ENCODE measurements around the gene MYBPC3. TPM values are rescaled to one million over a fixed set of nuclear protein-coding genes. Genes with fewer than 3 reads are reported as not detected.

MYBPC3 gene
- polyA plus RNA-seq, 2 donors = 0.04 to 0.08 TPM

DNA sequence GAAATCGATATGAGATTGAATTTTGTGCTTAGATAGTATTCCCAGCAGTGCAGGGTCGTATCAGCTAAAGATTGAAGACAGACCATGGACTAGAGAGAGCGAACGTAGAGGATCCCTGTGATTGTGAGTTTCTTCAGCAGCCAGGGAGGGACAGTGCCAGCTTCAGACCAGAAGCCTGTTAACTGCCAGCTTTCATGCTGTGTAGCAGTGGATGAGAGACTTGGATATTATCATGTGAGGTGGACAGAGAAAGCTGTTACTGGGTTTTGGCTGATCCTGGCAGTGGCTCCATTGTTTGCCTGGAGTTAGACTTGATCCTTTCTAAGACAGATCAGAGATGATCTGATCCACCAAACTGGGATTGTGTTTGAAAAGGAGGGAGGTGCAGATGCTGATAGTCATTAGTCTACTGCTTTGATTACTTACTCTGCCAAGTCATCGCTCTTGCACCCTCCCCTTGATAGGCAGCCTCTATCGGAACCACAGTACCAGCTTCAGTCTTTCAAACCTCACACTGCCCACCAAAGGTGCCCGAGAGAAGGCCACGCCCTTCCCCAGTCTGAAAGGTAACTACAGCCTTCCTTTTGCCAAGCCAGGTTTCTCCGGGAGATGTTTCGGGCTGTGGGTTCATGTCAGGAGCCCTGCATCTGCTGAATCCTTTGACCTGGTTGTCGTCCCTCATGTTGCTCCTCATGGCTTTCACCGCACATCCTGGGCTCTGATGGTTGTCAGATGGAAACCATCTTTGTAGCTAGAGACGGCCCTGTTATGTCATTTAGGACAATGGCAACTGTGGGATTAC lies 66.3 kb downstream of the MYBPC3 start:
- Histone ChIP-seq H3K4me1 (ENCODE audit: control insufficient read depth in 2 of 2, insufficient read depth in 2 of 2, low read length in 1 of 2) (no peaks in the 10 kb centered on the region), H3K4me3 (ENCODE audit: low read depth in 1 of 2, low read length in 2 of 2) (no peak overlapping the region), H3K27me3 (ENCODE audit: control insufficient read depth in 1 of 2, insufficient read depth in 2 of 2, low read length in 2 of 2) (no peaks in the 10 kb centered on the region), H3K27ac (ENCODE audit: low read depth in 2 of 2, low read length in 1 of 2) (no peak overlapping the region), H3K36me3 (ENCODE audit: control insufficient read depth in 2 of 2, insufficient read depth in 2 of 2, low read length in 1 of 2) (peaks cover 40 to 57% of the 10 kb centered on the region in 2 donors), H3K9me3 (ENCODE audit: control insufficient read depth in 2 of 2, insufficient read depth in 1 of 2, low read depth in 1 of 2, low read length in 1 of 2) (no peaks in the 10 kb centered on the region)
- WGBS, 2 donors = 94 to 95% methylated on average over 13 of the region's 13 CpGs

GRCh38 chr11:47284151-47284550 lies 68.4 kb downstream of the MYBPC3 start:
- H3K36me3 ChIP-seq (ENCODE audit: control insufficient read depth in 2 of 2, insufficient read depth in 2 of 2, low read length in 1 of 2) = peaks cover 37 to 51% of the 10 kb centered on the region in 2 donors
- H3K4me1 ChIP-seq (ENCODE audit: control insufficient read depth in 2 of 2, insufficient read depth in 2 of 2, low read length in 1 of 2) = no peaks in the 10 kb centered on the region
- 93 to 99% methylated on average over 4 of the region's 4 CpGs for WGBS, 2 donors
- H3K4me3 ChIP-seq (ENCODE audit: low read depth in 1 of 2, low read length in 2 of 2) = no peak overlapping the region
- H3K9me3 ChIP-seq (ENCODE audit: control insufficient read depth in 2 of 2, insufficient read depth in 1 of 2, low read depth in 1 of 2, low read length in 1 of 2) = no peaks in the 10 kb centered on the region
- no peaks in the 10 kb centered on the region for H3K27me3 ChIP-seq (ENCODE audit: control insufficient read depth in 1 of 2, insufficient read depth in 2 of 2, low read length in 2 of 2)
- H3K27ac ChIP-seq (ENCODE audit: low read depth in 2 of 2, low read length in 1 of 2) = no peak overlapping the region

GRCh38 chr11:47282462-47282861 lies 70.0 kb downstream of the MYBPC3 start:
- Histone ChIP-seq H3K4me1 (ENCODE audit: control insufficient read depth in 2 of 2, insufficient read depth in 2 of 2, low read length in 1 of 2) (no peaks in the 10 kb centered on the region), H3K36me3 (ENCODE audit: control insufficient read depth in 2 of 2, insufficient read depth in 2 of 2, low read length in 1 of 2) (peaks cover 34 to 42% of the 10 kb centered on the region in 2 donors), H3K27ac (ENCODE audit: low read depth in 2 of 2, low read length in 1 of 2) (no peak overlapping the region), H3K4me3 (ENCODE audit: low read depth in 1 of 2, low read length in 2 of 2) (no peak overlapping the region), H3K9me3 (ENCODE audit: control insufficient read depth in 2 of 2, insufficient read depth in 1 of 2, low read depth in 1 of 2, low read length in 1 of 2) (no peaks in the 10 kb centered on the region), H3K27me3 (ENCODE audit: control insufficient read depth in 1 of 2, insufficient read depth in 2 of 2, low read length in 2 of 2) (no peaks in the 10 kb centered on the region)
- 97% methylated on average over 7 of the region's 7 CpGs for WGBS, 2 donors

Other genes starting within 250 kb of the MYBPC3 start
- 10 to 100 TPM; 47.7 to 49.6 TPM for gene ARFGAP2, start 175.8 kb downstream of the MYBPC3 start, polyA plus RNA-seq
- gene PACSIN3, start 166.3 kb downstream of the MYBPC3 start, polyA plus RNA-seq = 10 to 100 TPM; 54.7 to 55.6 TPM
- gene DDB2, start 137.7 kb downstream of the MYBPC3 start, polyA plus RNA-seq = 10 to 100 TPM; 41.9 to 54.3 TPM
- gene ACP2, start 103.9 kb downstream of the MYBPC3 start, polyA plus RNA-seq = 10 to 100 TPM; 10.7 to 14.4 TPM
- 10 to 100 TPM; 10.9 to 12.0 TPM for gene NR1H3, start 94.7 kb downstream of the MYBPC3 start, polyA plus RNA-seq
- gene MADD, start 82.6 kb downstream of the MYBPC3 start, polyA plus RNA-seq = 10 to 100 TPM in 1 of 2 donors, 1 to 10 TPM in 1; 8.2 to 11.0 TPM
- gene SPI1, start 25.8 kb upstream of the MYBPC3 start, polyA plus RNA-seq = 1 to 10 TPM; 3.9 to 6.8 TPM
- 10 to 100 TPM; 14.3 to 21.1 TPM for gene SLC39A13, start 55.9 kb upstream of the MYBPC3 start, polyA plus RNA-seq
- gene PSMC3, start 73.7 kb upstream of the MYBPC3 start, polyA plus RNA-seq = 100 to 1,000 TPM in 1 of 2 donors, 10 to 100 TPM in 1; 90.3 to 137 TPM
- under 1 TPM; 0.13 to 0.16 TPM for gene RAPSN, start 96.4 kb upstream of the MYBPC3 start, polyA plus RNA-seq
- gene CELF1, start 200.4 kb upstream of the MYBPC3 start, polyA plus RNA-seq = 10 to 100 TPM; 18.7 to 24.7 TPM
- 10 to 100 TPM; 38.2 to 50.7 TPM for gene PTPMT1, start 212.9 kb upstream of the MYBPC3 start, polyA plus RNA-seq
- gene KBTBD4, start 226.3 kb upstream of the MYBPC3 start, polyA plus RNA-seq = 10 to 100 TPM in 1 of 2 donors, 1 to 10 TPM in 1; 3.6 to 10.2 TPM
- 100 to 1,000 TPM; 126 to 151 TPM for gene NDUFS3, start 226.4 kb upstream of the MYBPC3 start, polyA plus RNA-seq
- under 1 TPM in 1 of 2 donors, not detected in 1; 0.02 TPM for gene FAM180B, start 234.0 kb upstream of the MYBPC3 start, polyA plus RNA-seq
- gene C1QTNF4, start 241.7 kb upstream of the MYBPC3 start, polyA plus RNA-seq = under 1 TPM; 0.28 to 0.47 TPM